NT2/D1 (cell line): ENCODE results near the gene IDI2.

Experiments
- SUZ12 ChIP-seq: IDR thresholded peaks from 2 replicates; pipeline ENCODE4 v1.6.1; 2011; ENCODE audit not compliant: insufficient read length, insufficient read depth; ENCODE audit errors: extremely low read depth
- YY1 ChIP-seq: IDR thresholded peaks from 2 replicates; pipeline ENCODE4 v1.6.1; 2011; ENCODE audit not compliant: insufficient read length, insufficient read depth
- ZNF274 ChIP-seq: IDR thresholded peaks from 2 replicates; pipeline ENCODE4 v1.6.1; 2011; ENCODE audit warnings: mild to moderate bottlenecking, low read depth, low read length

GRCh38 chr10:1063232-1063865 is 37.7 kb upstream of the IDI2 start:
- TF ChIP-seq SUZ12: no peak
- no peak for TF ChIP-seq YY1
- TF ChIP-seq ZNF274: no peak
